PC-9 (cell line): Measurements from ENCODE around the gene BDH1.

Experiments used
- EZH2 ChIP-seq: fragments of 200-600 bp; sonication (generic); IDR thresholded peaks from 2 replicates; pipeline ENCODE4 v1.8.0; 2017; ENCODE audit warnings: antibody characterized with exemption, low read depth
- TF ChIP-seq, protein P1 (sequence below): fragments of 200-600 bp; sonication (generic); conservative IDR thresholded peaks from 2 replicates; pipeline ENCODE4 v1.6.1; 2017; ENCODE audit warnings: mixed run types, antibody characterized with exemption, mild to moderate bottlenecking, moderate library complexity

DNA sequence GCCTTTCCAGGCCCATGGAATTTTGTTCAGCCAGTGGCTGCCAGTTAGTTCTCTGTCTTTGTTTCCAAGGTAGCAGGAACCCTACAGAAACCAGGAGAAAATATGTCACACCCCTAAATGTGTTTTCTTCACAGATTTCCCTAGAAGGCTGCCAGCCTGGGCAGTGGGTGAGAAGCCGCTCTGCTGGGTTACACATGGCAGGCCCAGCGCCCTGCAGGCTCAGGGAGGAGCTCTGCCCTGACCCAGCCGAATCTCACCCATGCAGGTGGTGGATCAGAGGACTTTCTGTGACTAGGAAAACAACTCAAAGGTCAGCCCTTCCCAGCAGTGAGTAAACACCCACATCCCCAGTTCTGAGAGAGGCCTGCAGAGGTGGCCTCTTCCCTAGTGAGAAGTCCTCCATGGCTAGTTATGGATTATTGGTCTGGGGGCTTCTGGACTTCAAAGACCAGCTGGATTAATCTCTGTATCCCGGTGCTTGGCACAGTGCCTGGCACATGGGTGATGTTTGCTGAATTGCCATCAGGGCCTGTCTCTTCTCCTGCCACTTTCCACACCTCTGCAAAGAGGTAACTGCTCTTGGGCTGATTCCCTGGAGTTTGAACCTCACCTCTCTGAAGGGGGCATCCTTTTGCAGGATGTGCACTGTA lies 34.7 kb upstream of the BDH1 start:
- TF ChIP-seq, protein P1, sequence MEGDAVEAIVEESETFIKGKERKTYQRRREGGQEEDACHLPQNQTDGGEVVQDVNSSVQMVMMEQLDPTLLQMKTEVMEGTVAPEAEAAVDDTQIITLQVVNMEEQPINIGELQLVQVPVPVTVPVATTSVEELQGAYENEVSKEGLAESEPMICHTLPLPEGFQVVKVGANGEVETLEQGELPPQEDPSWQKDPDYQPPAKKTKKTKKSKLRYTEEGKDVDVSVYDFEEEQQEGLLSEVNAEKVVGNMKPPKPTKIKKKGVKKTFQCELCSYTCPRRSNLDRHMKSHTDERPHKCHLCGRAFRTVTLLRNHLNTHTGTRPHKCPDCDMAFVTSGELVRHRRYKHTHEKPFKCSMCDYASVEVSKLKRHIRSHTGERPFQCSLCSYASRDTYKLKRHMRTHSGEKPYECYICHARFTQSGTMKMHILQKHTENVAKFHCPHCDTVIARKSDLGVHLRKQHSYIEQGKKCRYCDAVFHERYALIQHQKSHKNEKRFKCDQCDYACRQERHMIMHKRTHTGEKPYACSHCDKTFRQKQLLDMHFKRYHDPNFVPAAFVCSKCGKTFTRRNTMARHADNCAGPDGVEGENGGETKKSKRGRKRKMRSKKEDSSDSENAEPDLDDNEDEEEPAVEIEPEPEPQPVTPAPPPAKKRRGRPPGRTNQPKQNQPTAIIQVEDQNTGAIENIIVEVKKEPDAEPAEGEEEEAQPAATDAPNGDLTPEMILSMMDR: no peak
- no peak for TF ChIP-seq EZH2
